HEK293 (cell line): ENCODE measurements around the gene TPST1.

Experiments used
- EGR2 ChIP-seq: fragments of 450-650 bp; formaldehyde crosslinking; IDR thresholded peaks from 2 replicates; pipeline ENCODE4 v1.5.1; 2016; ENCODE audit warnings: low read depth, missing biosample characterization, missing genetic modification characterization
- IKZF3 ChIP-seq: fragments of 450-650 bp; IDR thresholded peaks from 2 replicates; pipeline ENCODE4 v1.5.0; 2018; ENCODE audit warnings: missing biosample characterization, mild to moderate bottlenecking, missing genetic modification characterization, moderate library complexity
- KLF1 ChIP-seq: fragments of 450-650 bp; formaldehyde crosslinking; IDR thresholded peaks from 2 replicates; pipeline ENCODE4 v1.5.1; 2016; ENCODE audit warnings: missing biosample characterization, missing genetic modification characterization
- KLF10 ChIP-seq: fragments of 450-650 bp; IDR thresholded peaks from 2 replicates; pipeline ENCODE4 v1.5.1; 2018; ENCODE audit warnings: missing biosample characterization, mild to moderate bottlenecking, missing genetic modification characterization
- KLF7 ChIP-seq: fragments of 450-650 bp; formaldehyde crosslinking; IDR thresholded peaks from 2 replicates; pipeline ENCODE4 v1.5.1; 2016; ENCODE audit warnings: missing biosample characterization, missing genetic modification characterization, borderline replicate concordance
- MYNN ChIP-seq: fragments of 450-650 bp; formaldehyde crosslinking; IDR thresholded peaks from 2 replicates; pipeline ENCODE4 v1.5.1; 2016; ENCODE audit warnings: missing biosample characterization, missing genetic modification characterization, borderline replicate concordance
- REPIN1 ChIP-seq: fragments of 450-650 bp; formaldehyde crosslinking; IDR thresholded peaks from 2 replicates; pipeline ENCODE4 v1.5.1; 2017; ENCODE audit warnings: missing biosample characterization, missing genetic modification characterization, low read depth
- ZFP37 ChIP-seq: fragments of 450-650 bp; formaldehyde crosslinking; IDR thresholded peaks from 2 replicates; pipeline ENCODE4 v1.5.1; 2016; ENCODE audit warnings: missing biosample characterization, missing genetic modification characterization
- ZNF140 ChIP-seq: fragments of 450-650 bp; formaldehyde crosslinking; IDR thresholded peaks from 2 replicates; pipeline ENCODE4 v1.5.1; 2016; ENCODE audit warnings: missing biosample characterization, missing genetic modification characterization
- ZNF19 ChIP-seq: fragments of 450-650 bp; formaldehyde crosslinking; IDR thresholded peaks from 2 replicates; pipeline ENCODE4; 2016; ENCODE audit warnings: missing biosample characterization, missing genetic modification characterization, low read depth
- ZNF2 ChIP-seq: fragments of 450-650 bp; formaldehyde crosslinking; IDR thresholded peaks from 2 replicates; pipeline ENCODE4 v1.5.1; 2016; ENCODE audit warnings: missing biosample characterization, missing genetic modification characterization
- ZNF324 ChIP-seq: fragments of 450-650 bp; formaldehyde crosslinking; IDR thresholded peaks from 2 replicates; pipeline ENCODE4 v1.5.1; 2016; ENCODE audit warnings: missing biosample characterization, missing genetic modification characterization
- ZNF37A ChIP-seq: fragments of 450-650 bp; IDR thresholded peaks from 2 replicates; pipeline ENCODE4 v1.5.1; 2018; ENCODE audit warnings: missing biosample characterization, missing genetic modification characterization
- ZNF394 ChIP-seq: fragments of 450-650 bp; formaldehyde crosslinking; IDR thresholded peaks from 2 replicates; pipeline ENCODE4 v1.5.1; 2016; ENCODE audit warnings: missing biosample characterization, missing genetic modification characterization, mild to moderate bottlenecking, moderate library complexity, borderline replicate concordance
- ZNF433 ChIP-seq: fragments of 450-650 bp; formaldehyde crosslinking; IDR thresholded peaks from 2 replicates; pipeline ENCODE4 v1.5.1; 2016; ENCODE audit warnings: missing biosample characterization, missing genetic modification characterization, low read depth
- ZNF548 ChIP-seq: fragments of 450-650 bp; formaldehyde crosslinking; IDR thresholded peaks from 2 replicates; pipeline ENCODE4 v1.5.1; 2016; ENCODE audit warnings: missing biosample characterization, missing genetic modification characterization
- ZNF555 ChIP-seq: fragments of 450-650 bp; formaldehyde crosslinking; conservative IDR thresholded peaks from 2 replicates; pipeline ENCODE4 v1.5.1; 2017; ENCODE audit warnings: missing biosample characterization, mild to moderate bottlenecking, missing genetic modification characterization, inconsistent platforms
- ZNF585B ChIP-seq: fragments of 450-650 bp; formaldehyde crosslinking; IDR thresholded peaks from 2 replicates; pipeline ENCODE4 v1.5.1; 2016; ENCODE audit warnings: missing biosample characterization, missing genetic modification characterization
- ZNF623 ChIP-seq: fragments of 450-650 bp; formaldehyde crosslinking; IDR thresholded peaks from 2 replicates; pipeline ENCODE4 v1.5.1; 2016; ENCODE audit warnings: missing biosample characterization, missing genetic modification characterization
- ZNF626 ChIP-seq: fragments of 450-650 bp; sonication (Bioruptor Pico); formaldehyde crosslinking; IDR thresholded peaks from 2 replicates; pipeline ENCODE4 v1.5.1; 2018; ENCODE audit warnings: missing biosample characterization, missing genetic modification characterization, inconsistent platforms
- ZNF629 ChIP-seq: fragments of 450-650 bp; formaldehyde crosslinking; IDR thresholded peaks from 2 replicates; pipeline ENCODE4 v1.5.1; 2017; ENCODE audit warnings: missing biosample characterization, missing genetic modification characterization
- ZNF658 ChIP-seq: fragments of 450-650 bp; formaldehyde crosslinking; IDR thresholded peaks from 2 replicates; pipeline ENCODE4; 2016; ENCODE audit warnings: missing biosample characterization, missing genetic modification characterization
- ZNF670 ChIP-seq: fragments of 450-650 bp; formaldehyde crosslinking; IDR thresholded peaks from 2 replicates; pipeline ENCODE4 v1.5.1; 2016; ENCODE audit warnings: missing biosample characterization, missing genetic modification characterization, low read depth
- ZNF677 ChIP-seq: fragments of 450-650 bp; IDR thresholded peaks from 2 replicates; pipeline ENCODE4 v1.5.0; 2018; ENCODE audit warnings: missing biosample characterization, mild to moderate bottlenecking, missing genetic modification characterization, moderate library complexity
- ZNF792 ChIP-seq: fragments of 450-650 bp; formaldehyde crosslinking; IDR thresholded peaks from 2 replicates; pipeline ENCODE4 v1.5.1; 2016; ENCODE audit warnings: missing biosample characterization, missing genetic modification characterization
- ZNF843 ChIP-seq: fragments of 450-650 bp; formaldehyde crosslinking; IDR thresholded peaks from 2 replicates; pipeline ENCODE4 v1.5.1; 2016; ENCODE audit warnings: missing biosample characterization, missing genetic modification characterization
- TF ChIP-seq, protein P1 (sequence below): fragments of 450-650 bp; formaldehyde crosslinking; IDR thresholded peaks from 2 replicates; pipeline ENCODE4 v1.5.1; 2017; ENCODE audit warnings: missing biosample characterization, missing genetic modification characterization
- TF ChIP-seq, protein P2 (sequence below): fragments of 450-650 bp; formaldehyde crosslinking; IDR thresholded peaks from 2 replicates; pipeline ENCODE4 v1.5.1; 2016; ENCODE audit warnings: missing biosample characterization, missing genetic modification characterization
- TF ChIP-seq, protein P3 (sequence below): fragments of 450-650 bp; formaldehyde crosslinking; IDR thresholded peaks from 2 replicates; pipeline ENCODE4 v1.5.1; 2016; ENCODE audit warnings: missing biosample characterization, missing genetic modification characterization
- TF ChIP-seq, protein P4 (sequence below): fragments of 450-650 bp; formaldehyde crosslinking; IDR thresholded peaks from 2 replicates; pipeline ENCODE4 v1.5.1; 2016; ENCODE audit warnings: missing biosample characterization, missing genetic modification characterization
- TF ChIP-seq, protein P5 (sequence below): fragments of 450-650 bp; formaldehyde crosslinking; IDR thresholded peaks from 2 replicates; pipeline ENCODE4 v1.5.1; 2016; ENCODE audit warnings: missing biosample characterization, missing genetic modification characterization
- TF ChIP-seq, protein P6 (sequence below): fragments of 450-650 bp; formaldehyde crosslinking; IDR thresholded peaks from 2 replicates; pipeline ENCODE4 v1.5.1; 2016; ENCODE audit warnings: missing biosample characterization, missing genetic modification characterization

The TPST1 gene

DNA sequence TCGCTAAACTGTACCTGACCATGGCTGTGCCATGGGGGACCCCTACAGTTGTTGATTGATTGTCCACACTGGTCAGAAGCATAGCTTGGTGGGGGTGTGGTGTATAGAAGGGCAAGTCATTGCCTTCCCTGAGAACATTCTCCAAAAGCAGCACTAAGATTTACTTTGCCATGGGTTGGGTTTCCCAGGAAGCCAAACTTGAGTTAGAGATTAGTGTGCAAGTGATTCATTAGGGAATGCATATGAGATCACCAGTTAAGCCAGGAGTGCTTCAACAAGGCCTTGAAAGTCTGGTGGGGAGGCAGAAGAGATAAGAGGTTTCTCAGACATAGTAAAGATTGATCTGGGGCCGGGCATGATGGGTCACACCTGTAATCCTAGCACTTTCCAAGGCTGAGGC, 21.4 kb upstream of the TPST1 start (continued):
- TF ChIP-seq, protein P1, sequence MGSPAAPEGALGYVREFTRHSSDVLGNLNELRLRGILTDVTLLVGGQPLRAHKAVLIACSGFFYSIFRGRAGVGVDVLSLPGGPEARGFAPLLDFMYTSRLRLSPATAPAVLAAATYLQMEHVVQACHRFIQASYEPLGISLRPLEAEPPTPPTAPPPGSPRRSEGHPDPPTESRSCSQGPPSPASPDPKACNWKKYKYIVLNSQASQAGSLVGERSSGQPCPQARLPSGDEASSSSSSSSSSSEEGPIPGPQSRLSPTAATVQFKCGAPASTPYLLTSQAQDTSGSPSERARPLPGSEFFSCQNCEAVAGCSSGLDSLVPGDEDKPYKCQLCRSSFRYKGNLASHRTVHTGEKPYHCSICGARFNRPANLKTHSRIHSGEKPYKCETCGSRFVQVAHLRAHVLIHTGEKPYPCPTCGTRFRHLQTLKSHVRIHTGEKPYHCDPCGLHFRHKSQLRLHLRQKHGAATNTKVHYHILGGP (tag by site-specific recombination): no peak
- TF ChIP-seq ZNF19 (tag by site-specific recombination): no peak
- TF ChIP-seq, protein P2, sequence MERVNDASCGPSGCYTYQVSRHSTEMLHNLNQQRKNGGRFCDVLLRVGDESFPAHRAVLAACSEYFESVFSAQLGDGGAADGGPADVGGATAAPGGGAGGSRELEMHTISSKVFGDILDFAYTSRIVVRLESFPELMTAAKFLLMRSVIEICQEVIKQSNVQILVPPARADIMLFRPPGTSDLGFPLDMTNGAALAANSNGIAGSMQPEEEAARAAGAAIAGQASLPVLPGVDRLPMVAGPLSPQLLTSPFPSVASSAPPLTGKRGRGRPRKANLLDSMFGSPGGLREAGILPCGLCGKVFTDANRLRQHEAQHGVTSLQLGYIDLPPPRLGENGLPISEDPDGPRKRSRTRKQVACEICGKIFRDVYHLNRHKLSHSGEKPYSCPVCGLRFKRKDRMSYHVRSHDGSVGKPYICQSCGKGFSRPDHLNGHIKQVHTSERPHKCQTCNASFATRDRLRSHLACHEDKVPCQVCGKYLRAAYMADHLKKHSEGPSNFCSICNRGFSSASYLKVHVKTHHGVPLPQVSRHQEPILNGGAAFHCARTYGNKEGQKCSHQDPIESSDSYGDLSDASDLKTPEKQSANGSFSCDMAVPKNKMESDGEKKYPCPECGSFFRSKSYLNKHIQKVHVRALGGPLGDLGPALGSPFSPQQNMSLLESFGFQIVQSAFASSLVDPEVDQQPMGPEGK (tag by site-specific recombination): no peak; the same call in 1 of the 2 replicates
- no peak for TF ChIP-seq ZNF626 (tag by site-specific recombination)
- TF ChIP-seq MYNN (tag by site-specific recombination): no peak
- TF ChIP-seq, protein P3, sequence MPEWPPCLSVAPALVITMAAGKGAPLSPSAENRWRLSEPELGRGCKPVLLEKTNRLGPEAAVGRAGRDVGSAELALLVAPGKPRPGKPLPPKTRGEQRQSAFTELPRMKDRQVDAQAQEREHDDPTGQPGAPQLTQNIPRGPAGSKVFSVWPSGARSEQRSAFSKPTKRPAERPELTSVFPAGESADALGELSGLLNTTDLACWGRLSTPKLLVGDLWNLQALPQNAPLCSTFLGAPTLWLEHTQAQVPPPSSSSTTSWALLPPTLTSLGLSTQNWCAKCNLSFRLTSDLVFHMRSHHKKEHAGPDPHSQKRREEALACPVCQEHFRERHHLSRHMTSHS: no peak
- TF ChIP-seq ZNF658: no peak
- TF ChIP-seq ZNF2 (tag by site-specific recombination): no peak
- TF ChIP-seq ZNF140 (tag by site-specific recombination): no peak
- no peak for TF ChIP-seq ZFP37 (tag by site-specific recombination)
- TF ChIP-seq, protein P4, sequence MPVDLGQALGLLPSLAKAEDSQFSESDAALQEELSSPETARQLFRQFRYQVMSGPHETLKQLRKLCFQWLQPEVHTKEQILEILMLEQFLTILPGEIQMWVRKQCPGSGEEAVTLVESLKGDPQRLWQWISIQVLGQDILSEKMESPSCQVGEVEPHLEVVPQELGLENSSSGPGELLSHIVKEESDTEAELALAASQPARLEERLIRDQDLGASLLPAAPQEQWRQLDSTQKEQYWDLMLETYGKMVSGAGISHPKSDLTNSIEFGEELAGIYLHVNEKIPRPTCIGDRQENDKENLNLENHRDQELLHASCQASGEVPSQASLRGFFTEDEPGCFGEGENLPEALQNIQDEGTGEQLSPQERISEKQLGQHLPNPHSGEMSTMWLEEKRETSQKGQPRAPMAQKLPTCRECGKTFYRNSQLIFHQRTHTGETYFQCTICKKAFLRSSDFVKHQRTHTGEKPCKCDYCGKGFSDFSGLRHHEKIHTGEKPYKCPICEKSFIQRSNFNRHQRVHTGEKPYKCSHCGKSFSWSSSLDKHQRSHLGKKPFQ (tag by site-specific recombination): no peak
- TF ChIP-seq ZNF394 (tag by site-specific recombination): 0 out of 2 replicates have a peak, but pooled peaks have one; percentile 20
- no peak for TF ChIP-seq KLF7 (tag by site-specific recombination)
- no peak for TF ChIP-seq REPIN1 (tag by site-specific recombination)
- TF ChIP-seq ZNF623 (tag by site-specific recombination): no peak; the same call in 1 of the 2 replicates
- no peak for TF ChIP-seq ZNF324 (tag by site-specific recombination)
- TF ChIP-seq ZNF629 (tag by site-specific recombination): peak; percentile 79
- TF ChIP-seq ZNF555: no peak
- peak; percentile 84 for TF ChIP-seq ZNF843 (tag by site-specific recombination)
- no peak for TF ChIP-seq ZNF37A (tag by site-specific recombination)
- no peak for TF ChIP-seq ZNF792 (tag by site-specific recombination)
- TF ChIP-seq ZNF670: no peak
- no peak for TF ChIP-seq ZNF433 (tag by site-specific recombination)
- TF ChIP-seq ZNF548 (tag by site-specific recombination): no peak
- TF ChIP-seq, protein P5, sequence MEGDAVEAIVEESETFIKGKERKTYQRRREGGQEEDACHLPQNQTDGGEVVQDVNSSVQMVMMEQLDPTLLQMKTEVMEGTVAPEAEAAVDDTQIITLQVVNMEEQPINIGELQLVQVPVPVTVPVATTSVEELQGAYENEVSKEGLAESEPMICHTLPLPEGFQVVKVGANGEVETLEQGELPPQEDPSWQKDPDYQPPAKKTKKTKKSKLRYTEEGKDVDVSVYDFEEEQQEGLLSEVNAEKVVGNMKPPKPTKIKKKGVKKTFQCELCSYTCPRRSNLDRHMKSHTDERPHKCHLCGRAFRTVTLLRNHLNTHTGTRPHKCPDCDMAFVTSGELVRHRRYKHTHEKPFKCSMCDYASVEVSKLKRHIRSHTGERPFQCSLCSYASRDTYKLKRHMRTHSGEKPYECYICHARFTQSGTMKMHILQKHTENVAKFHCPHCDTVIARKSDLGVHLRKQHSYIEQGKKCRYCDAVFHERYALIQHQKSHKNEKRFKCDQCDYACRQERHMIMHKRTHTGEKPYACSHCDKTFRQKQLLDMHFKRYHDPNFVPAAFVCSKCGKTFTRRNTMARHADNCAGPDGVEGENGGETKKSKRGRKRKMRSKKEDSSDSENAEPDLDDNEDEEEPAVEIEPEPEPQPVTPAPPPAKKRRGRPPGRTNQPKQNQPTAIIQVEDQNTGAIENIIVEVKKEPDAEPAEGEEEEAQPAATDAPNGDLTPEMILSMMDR (tag by site-specific recombination): no peak
- TF ChIP-seq ZNF585B: no peak
- TF ChIP-seq KLF1 (tag by site-specific recombination): 0 out of 2 replicates have a peak, but pooled peaks have one; percentile 37
- no peak for TF ChIP-seq EGR2
- no peak for TF ChIP-seq KLF10 (tag by site-specific recombination)
- TF ChIP-seq, protein P6, sequence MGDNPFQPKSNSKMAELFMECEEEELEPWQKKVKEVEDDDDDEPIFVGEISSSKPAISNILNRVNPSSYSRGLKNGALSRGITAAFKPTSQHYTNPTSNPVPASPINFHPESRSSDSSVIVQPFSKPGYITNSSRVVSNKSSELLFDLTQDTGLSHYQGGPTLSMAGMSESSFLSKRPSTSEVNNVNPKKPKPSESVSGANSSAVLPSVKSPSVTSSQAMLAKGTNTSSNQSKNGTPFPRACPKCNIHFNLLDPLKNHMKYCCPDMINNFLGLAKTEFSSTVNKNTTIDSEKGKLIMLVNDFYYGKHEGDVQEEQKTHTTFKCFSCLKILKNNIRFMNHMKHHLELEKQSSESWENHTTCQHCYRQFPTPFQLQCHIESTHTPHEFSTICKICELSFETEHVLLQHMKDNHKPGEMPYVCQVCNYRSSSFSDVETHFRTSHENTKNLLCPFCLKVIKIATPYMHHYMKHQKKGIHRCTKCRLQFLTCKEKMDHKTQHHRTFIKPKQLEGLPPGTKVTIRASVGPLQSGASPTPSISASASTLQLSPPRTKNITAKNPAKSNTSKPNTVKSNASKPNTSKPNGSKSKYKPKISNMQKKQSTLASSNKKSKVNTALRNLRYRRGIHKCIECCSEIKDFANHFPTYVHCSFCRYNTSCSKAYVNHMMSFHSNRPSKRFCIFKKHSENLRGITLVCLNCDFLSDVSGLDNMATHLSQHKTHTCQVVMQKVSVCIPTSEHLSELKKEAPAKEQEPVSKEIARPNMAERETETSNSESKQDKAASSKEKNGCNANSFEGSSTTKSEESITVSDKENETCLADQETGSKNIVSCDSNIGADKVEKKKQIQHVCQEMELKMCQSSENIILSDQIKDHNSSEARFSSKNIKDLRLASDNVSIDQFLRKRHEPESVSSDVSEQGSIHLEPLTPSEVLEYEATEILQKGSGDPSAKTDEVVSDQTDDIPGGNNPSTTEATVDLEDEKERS (tag by site-specific recombination): no peak
- TF ChIP-seq IKZF3 (tag by site-specific recombination): 0 out of 2 replicates have a peak, but pooled peaks have one; percentile 36
- no peak for TF ChIP-seq ZNF677
